SK-N-SH (cell line): Measurements from ENCODE around the gene GJA8. TPM values are rescaled to one million over a fixed set of nuclear protein-coding genes. Genes with fewer than 3 reads are reported as not detected.
"Not testable (repeated sequence)": the region's sequence is repeated elsewhere in the genome, so short reads cannot be mapped to it uniquely, and the experiment has no call there.

Source experiments
- CTCF ChIA-PET: fragments of 300-600, 350-600 bp; formaldehyde crosslinking; extraction: SDS; loops from one replicate; lab custom pipeline; 2021; lab: Yijun Ruan, JAX
- POLR2A ChIA-PET: fragments of 350-600 bp; sonication (Branson Sonifier 250); formaldehyde crosslinking; extraction: SDS; loops from one replicate; lab custom pipeline; 2020; ENCODE audit warnings: antibody characterized with exemption, inconsistent platforms; lab: Yijun Ruan, JAX
- DNase-seq: peaks from one replicate; pipeline ENCODE4 v3.0.0; 2012
- H2AFZ ChIP-seq: fragments of 200-600 bp; sonication (generic); 2 replicates; pipeline ENCODE4 v1.8.1; 2016; ENCODE audit warnings: antibody characterized with exemption, mild to moderate bottlenecking, low read depth
- H3F3A ChIP-seq: fragments of 200-600 bp; sonication (generic); replicated peaks from 2 replicates; pipeline ENCODE3; 2016; ENCODE audit warnings: antibody characterized with exemption, mild to moderate bottlenecking; ENCODE audit not compliant: insufficient read depth
- H3K27ac ChIP-seq, 2 experiments: fragments of 200-500 bp in 1 of 2; fragments of 200-600 bp in 1 of 2; sonication (Bioruptor generic) in 1 of 2; sonication (generic), shearing (Covaris generic) in 1 of 2; 2 replicates each; pipeline versions ENCODE4 v1.5.1 to v1.6.1; 2014 to 2016; ENCODE audit warnings: low read depth in 2 of 2, inconsistent platforms in 1 of 2, low read length in 1 of 2, mild to moderate bottlenecking in 1 of 2, mixed read lengths in 1 of 2
- H3K27me3 ChIP-seq: fragments of 200-600 bp; sonication (generic), shearing (Covaris generic); 2 replicates; pipeline ENCODE4 v1.6.1; 2016; ENCODE audit warnings: mixed run types; ENCODE audit not compliant: insufficient read depth
- H3K36me3 ChIP-seq, 2 experiments: fragments of 200-500 bp in 1 of 2; fragments of 200-600 bp in 1 of 2; sonication (Bioruptor generic) in 1 of 2; sonication (generic) in 1 of 2; replicated peaks in 1 of 2; 2 replicates each; pipeline versions ENCODE3 to v1.5.1; 2014 to 2016; ENCODE audit warnings: low read length in 1 of 2, mild to moderate bottlenecking in 1 of 2; ENCODE audit not compliant: insufficient read depth in 2 of 2, control insufficient read depth in 1 of 2
- H3K4me1 ChIP-seq, 2 experiments: fragments of 200-500 bp in 1 of 2; fragments of 200-600 bp in 1 of 2; sonication (Bioruptor generic) in 1 of 2; sonication (generic), shearing (Covaris generic) in 1 of 2; 2 replicates each; pipeline versions ENCODE4 v1.5.1 to v1.6.1; 2014 to 2016; ENCODE audit warnings: low read depth in 1 of 2, low read length in 1 of 2, mixed run types in 1 of 2; ENCODE audit not compliant: insufficient read depth in 2 of 2, control insufficient read depth in 1 of 2
- H3K4me2 ChIP-seq: fragments of 200-600 bp; sonication (generic), shearing (Covaris generic); 2 replicates; pipeline ENCODE4 v1.6.1; 2017; ENCODE audit warnings: mixed run types
- H3K4me3 ChIP-seq, 2 experiments: fragments of 200-500 bp in 1 of 2; fragments of 200-600 bp in 1 of 2; sonication (Bioruptor generic) in 1 of 2; sonication (generic), shearing (Covaris generic) in 1 of 2; 2 replicates each; pipeline versions ENCODE4 v1.5.1 to v1.8.1; 2014 to 2016; ENCODE audit warnings: low read depth in 2 of 2, inconsistent platforms in 1 of 2, low read length in 1 of 2, mild to moderate bottlenecking in 1 of 2, mixed read lengths in 1 of 2, moderate library complexity in 1 of 2
- H3K79me2 ChIP-seq: fragments of 200-600 bp; sonication (generic); 2 replicates; pipeline ENCODE4 v1.8.1; 2017; ENCODE audit warnings: mild to moderate bottlenecking; ENCODE audit not compliant: insufficient read depth
- H3K9ac ChIP-seq: fragments of 200-600 bp; sonication (generic); 2 replicates; pipeline ENCODE4 v1.6.1; 2017; ENCODE audit warnings: mixed run types
- H3K9me2 ChIP-seq: fragments of 200-600 bp; sonication (generic); 2 replicates; pipeline ENCODE4 v1.6.1; 2017; ENCODE audit warnings: mixed run types
- H3K9me3 ChIP-seq: fragments of 200-600 bp; sonication (generic); 2 replicates; pipeline ENCODE4 v1.6.1; 2017; ENCODE audit warnings: mixed run types, mild to moderate bottlenecking, moderate library complexity
- H4K20me1 ChIP-seq: fragments of 200-600 bp; sonication (generic); 2 replicates; pipeline ENCODE4 v1.6.1; 2017; ENCODE audit warnings: mild to moderate bottlenecking, mixed run types; ENCODE audit not compliant: insufficient read depth
- CHD2 ChIP-seq: fragments of 150-350 bp; IDR thresholded peaks from 2 replicates; pipeline ENCODE4 v1.6.1; 2018; ENCODE audit warnings: low read length; ENCODE audit not compliant: partially characterized antibody
- FOSL2 ChIP-seq: IDR thresholded peaks from 2 replicates; pipeline ENCODE4 v1.4.0; 2012; ENCODE audit warnings: low read depth, mild to moderate bottlenecking, moderate library complexity, borderline replicate concordance
- FOXM1 ChIP-seq: IDR thresholded peaks from 2 replicates; pipeline ENCODE4 v1.4.0; 2012; ENCODE audit warnings: low read depth, mild to moderate bottlenecking
- NFIC ChIP-seq: IDR thresholded peaks from 2 replicates; pipeline ENCODE4 v1.4.0; 2012; ENCODE audit warnings: borderline replicate concordance
- RFX5 ChIP-seq: IDR thresholded peaks from 2 replicates; pipeline ENCODE4 v1.6.1; 2012; ENCODE audit warnings: mild to moderate bottlenecking, improper control_type of control experiment, low read length
- USF1 ChIP-seq: IDR thresholded peaks from 2 replicates; pipeline ENCODE4 v1.4.0; 2012; ENCODE audit warnings: low read depth, borderline replicate concordance
- WGBS: methylation state at CpG from one replicate; pipeline ENCODE4 v1.1.6; 2017; ENCODE audit warnings: low lambda C conversion rate; 5-methylcytosine and 5-hydroxymethylcytosine counted together
- polyA plus RNA-seq, 3 experiments: library from polyadenylated mRNA; depleted of rRNA; stranded (reverse); fragments of >200 nt; gene quantifications; 2 replicates each; pipeline ENCODE4 v1.2.3, GENCODE V29; 2012
- TF ChIP-seq, protein P1 (sequence below): IDR thresholded peaks from 2 replicates; pipeline ENCODE4 v1.4.0; 2012; ENCODE audit warnings: low read depth

Gene GJA8
- polyA plus RNA-seq, 1 of the 3 experiments (the other 2 are of a cell fraction) = not detected

- H3K27ac ChIP-seq, H3F3A ChIP-seq, H2AFZ ChIP-seq, H3K27me3 ChIP-seq, H3K9me2 ChIP-seq, H4K20me1 ChIP-seq, H3K36me3 ChIP-seq, CTCF ChIA-PET, H3K9me3 ChIP-seq, H3K4me1 ChIP-seq, H3K4me2 ChIP-seq, H3K4me3 ChIP-seq, DNase-seq, H3K79me2 ChIP-seq, POLR2A ChIA-PET, H3K9ac ChIP-seq: not testable (repeated sequence)
- WGBS = 2% methylated on average over 4 of the region's 4 CpGs
Measured at GRCh38 chr1:147867204-147867603, 35.4 kb upstream of the GJA8 start.

- H3K9ac ChIP-seq = no peak overlapping the region
- H4K20me1 ChIP-seq = no peaks in the 10 kb centered on the region
- H3K9me2 ChIP-seq = no peaks in the 10 kb centered on the region
- no peak overlapping the region for H3K4me2 ChIP-seq
- no peak overlapping the region for H2AFZ ChIP-seq
- no peaks in the 10 kb centered on the region for H3K4me1 ChIP-seq
- POLR2A ChIA-PET = no interaction called here
- H3K4me3 ChIP-seq = no peak overlapping the region
- H3K79me2 ChIP-seq = no peaks in the 10 kb centered on the region
- no peaks in the 10 kb centered on the region for H3K27me3 ChIP-seq
- DNase-seq = no peak
- 0% methylated on average over 4 of the region's 4 CpGs for WGBS
- TF ChIP-seq NFIC (no peak), USF1 (no peak), FOXM1 (no peak), CHD2 (no peak)
- TF ChIP-seq, all 33 proteins: peak for 0
- CTCF ChIA-PET = no interaction called here
- Histone ChIP-seq H3K36me3 (no peaks in the 10 kb centered on the region), H3F3A (no peaks in the 10 kb centered on the region), H3K27ac (no peak overlapping the region), H3K9me3 (no peaks in the 10 kb centered on the region)
Measured at GRCh38 chr1:147878022-147878421, 24.6 kb upstream of the GJA8 start.

GRCh38 chr1:147879911-147880310 lies 22.7 kb upstream of the GJA8 start:
- Histone ChIP-seq H3K4me1 (no peaks in the 10 kb centered on the region), H3F3A (no peaks in the 10 kb centered on the region), H4K20me1 (no peaks in the 10 kb centered on the region), H3K4me3 (no peak overlapping the region), H2AFZ (no peak overlapping the region), H3K36me3 (no peaks in the 10 kb centered on the region), H3K9ac (no peak overlapping the region), H3K27me3 (no peaks in the 10 kb centered on the region), H3K9me3 (no peaks in the 10 kb centered on the region), H3K4me2 (no peak overlapping the region), H3K79me2 (no peaks in the 10 kb centered on the region), H3K9me2 (no peaks in the 10 kb centered on the region), H3K27ac (no peak overlapping the region)
- CTCF ChIA-PET = no interaction called here
- POLR2A ChIA-PET = no interaction called here
- TF ChIP-seq, protein P1, sequence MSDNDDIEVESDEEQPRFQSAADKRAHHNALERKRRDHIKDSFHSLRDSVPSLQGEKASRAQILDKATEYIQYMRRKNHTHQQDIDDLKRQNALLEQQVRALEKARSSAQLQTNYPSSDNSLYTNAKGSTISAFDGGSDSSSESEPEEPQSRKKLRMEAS = no peak
- TF ChIP-seq FOSL2 = no peak
- TF ChIP-seq FOXM1 = no peak
- no peak for TF ChIP-seq RFX5
- DNase-seq = no peak
